CMK (cell line): ENCODE measurements around the gene FCHO2.

Source experiments
- DNase-seq: peaks from one replicate; pipeline ENCODE4 v3.0.0-alpha.2; 2010; ENCODE audit warnings: low read depth

FCHO2 gene

DNA sequence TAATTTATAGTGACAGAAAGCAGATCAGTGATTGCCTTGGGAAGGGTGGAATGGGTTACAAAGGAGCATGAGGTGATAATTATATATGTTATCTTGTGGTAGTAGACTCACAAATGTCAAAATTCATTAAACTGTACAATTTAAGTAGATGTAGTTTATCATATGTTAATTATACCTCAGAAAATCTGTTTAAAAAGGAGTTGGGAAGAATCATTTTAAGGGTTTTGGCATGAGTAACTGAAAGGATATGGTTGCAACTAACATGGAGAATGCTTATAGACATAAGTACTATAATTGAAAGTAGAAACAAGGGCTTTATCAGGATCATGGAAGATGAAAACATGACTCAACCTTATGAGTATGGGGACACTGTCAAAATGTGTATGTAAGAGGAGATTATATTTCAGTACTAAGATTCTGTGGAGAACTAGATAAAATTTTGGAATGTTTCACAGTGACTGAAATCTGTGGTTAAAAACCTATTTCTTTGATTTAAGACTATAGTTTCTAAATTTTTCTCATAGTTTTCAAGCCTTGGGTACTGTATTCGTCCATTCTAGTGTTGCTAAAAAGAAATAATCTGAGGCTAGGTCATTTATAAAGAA, 73.3 kb downstream of the FCHO2 start:
- DNase-seq: no peak

DNA sequence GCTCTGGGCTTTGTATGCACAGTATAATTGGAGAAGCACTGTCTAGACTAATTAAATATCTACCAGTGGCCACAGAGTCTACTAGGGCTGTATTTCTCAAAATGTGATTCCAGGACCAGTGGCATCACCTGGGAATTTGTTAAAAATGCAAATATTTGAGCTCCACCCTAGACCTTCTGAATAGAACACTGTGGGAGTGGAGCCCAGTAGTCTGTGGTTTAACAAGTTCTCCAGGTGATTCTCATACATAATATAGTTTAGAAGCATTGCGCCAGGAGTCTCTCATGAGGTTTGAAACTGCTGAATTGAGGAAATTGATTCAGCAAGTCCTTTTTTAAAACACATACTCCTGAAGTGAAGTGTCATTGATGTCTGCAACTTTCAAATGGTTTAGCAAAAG, 74.7 kb downstream of the FCHO2 start:
- DNase-seq: no peak

DNA sequence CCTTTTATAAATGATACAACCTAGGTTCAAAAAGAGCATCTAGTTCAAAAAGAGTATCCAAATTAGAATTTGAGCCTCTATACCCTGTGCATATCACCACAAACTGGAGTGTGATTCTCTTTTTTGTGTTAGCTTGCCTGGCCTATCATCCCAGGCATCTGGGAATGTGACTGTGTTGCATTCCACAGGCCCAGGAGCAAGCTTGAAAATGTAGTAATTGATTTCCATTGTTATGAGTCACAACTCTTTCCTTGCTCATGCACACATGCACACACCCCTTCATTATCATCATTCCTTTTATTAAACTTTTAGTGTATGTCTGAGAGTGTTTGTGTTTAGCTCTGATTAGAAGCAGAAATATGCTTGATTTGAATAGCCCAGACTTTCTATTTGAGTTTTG, 75.2 kb downstream of the FCHO2 start:
- no peak for DNase-seq

- no peak for DNase-seq
These were observed 76.0 kb downstream of the FCHO2 start for GRCh38 chr5:73031839-73032238.

GRCh38 chr5:73032635-73033034, 76.8 kb downstream of the FCHO2 start:
- DNase-seq: no peak

GRCh38 chr5:73037545-73037944, 81.7 kb downstream of the FCHO2 start:
- DNase-seq: no peak

DNA sequence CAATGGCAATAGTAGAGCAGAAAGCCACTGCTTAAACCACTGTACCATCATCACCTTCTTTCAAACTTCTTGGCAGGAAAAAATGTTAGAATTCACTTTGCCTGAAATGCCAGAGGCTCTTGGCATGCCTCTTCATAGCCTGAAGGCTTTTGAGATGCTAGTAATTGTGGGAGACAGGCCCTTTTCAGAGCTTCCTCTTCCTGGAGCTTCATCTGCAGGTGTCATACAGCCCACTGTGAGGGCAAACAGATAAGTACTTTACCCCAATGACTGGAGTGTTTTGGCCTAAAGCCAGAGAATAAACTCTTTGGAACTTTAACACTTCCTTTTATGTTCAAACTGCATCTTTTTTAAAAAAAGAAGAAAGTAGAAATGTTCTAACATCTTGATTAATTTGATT, 83.2 kb downstream of the FCHO2 start:
- no peak for DNase-seq

- no peak for DNase-seq
These were observed 87.2 kb downstream of the FCHO2 start for GRCh38 chr5:73042993-73043392.

- no peak for DNase-seq
These were observed 88.7 kb downstream of the FCHO2 start for GRCh38 chr5:73044546-73044945.

- DNase-seq: no peak
These were observed 89.8 kb downstream of the FCHO2 start for GRCh38 chr5:73045623-73046022.

DNA sequence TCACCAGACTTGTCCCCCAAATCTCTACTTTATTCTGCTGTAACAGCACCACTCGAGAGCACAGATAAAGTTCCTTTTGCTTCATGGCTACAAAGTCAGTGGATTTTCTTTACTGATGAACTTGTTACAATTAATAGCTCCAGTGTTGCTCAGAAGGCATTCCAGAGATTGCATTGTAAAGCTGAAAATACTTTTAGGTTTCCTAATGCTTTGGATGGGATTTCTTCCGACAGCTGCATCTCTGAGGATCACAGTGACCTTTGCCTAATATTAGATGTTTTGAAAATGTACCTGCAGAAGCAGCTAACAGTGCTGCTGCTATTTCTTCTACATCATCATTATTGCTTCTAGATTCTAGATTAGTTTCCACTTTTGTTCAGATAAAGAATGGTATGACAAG, 105.8 kb downstream of the FCHO2 start:
- DNase-seq: no peak

GRCh38 chr5:73066466-73066865, 110.6 kb downstream of the FCHO2 start:
- no peak for DNase-seq

GRCh38 chr5:73067213-73067612, 111.4 kb downstream of the FCHO2 start:
- no peak for DNase-seq

DNA sequence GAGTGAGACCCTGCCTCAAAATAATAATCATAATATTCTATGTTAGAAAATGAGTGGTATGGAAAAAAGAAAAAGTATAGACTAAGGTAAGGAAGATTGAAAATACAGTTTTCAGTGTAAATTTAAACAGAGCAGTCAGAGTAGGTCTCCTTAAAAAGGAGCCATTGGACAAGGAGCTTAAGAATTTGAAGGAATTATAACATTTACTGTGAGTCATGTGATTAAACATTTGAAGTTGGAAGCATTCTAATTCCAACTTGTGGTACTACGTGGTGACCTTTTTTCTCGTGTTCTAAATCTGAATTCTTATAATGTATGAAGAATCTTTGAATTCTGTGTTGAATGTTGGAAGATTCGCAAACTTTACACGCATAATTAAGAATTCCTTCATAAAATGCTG, 125.3 kb downstream of the FCHO2 start:
- no peak for DNase-seq

GRCh38 chr5:73088026-73088425, 132.2 kb downstream of the FCHO2 start:
- no peak for DNase-seq

DNA sequence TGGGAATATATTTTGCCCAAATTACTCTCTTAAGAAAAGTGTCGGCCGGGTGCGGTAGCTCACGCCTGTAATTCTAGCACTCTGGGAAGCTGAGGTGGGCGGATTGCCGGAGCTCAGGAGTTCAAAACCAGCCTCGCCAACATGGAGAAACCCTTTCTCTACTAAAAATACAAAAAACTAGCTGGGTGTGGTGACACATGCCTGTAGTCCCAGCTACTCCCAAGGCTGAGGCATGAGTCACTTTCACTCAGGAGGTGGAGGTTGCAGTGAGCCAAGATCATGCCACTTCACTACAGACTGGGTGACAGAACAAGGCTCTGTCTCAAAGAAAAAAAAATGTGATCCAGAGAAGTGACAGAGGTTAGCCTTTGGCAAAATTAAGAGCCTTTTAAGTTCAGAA, 138.1 kb downstream of the FCHO2 start:
- no peak for DNase-seq

DNA sequence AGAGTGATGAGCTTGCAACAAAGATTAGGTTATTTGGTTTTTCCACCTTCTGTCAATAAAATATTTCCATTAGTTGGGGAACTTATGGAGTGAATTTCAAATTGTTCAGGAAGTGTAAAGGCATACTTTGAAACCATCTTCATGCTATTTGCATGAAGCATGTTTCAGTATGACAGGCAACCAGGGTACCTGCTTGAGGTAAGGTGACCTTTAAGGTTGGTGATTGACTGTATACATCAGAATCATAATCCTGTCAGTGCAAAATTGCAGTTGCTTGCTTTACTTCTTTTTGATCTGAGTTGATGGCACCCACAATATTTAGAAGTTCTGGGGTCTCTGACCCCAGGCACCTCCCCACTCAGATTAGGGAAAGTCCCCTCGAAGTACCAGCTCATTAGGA, 138.6 kb downstream of the FCHO2 start:
- no peak for DNase-seq

GRCh38 chr5:73095564-73096238, 139.9 kb downstream of the FCHO2 start:
- DNase-seq: no peak

DNA sequence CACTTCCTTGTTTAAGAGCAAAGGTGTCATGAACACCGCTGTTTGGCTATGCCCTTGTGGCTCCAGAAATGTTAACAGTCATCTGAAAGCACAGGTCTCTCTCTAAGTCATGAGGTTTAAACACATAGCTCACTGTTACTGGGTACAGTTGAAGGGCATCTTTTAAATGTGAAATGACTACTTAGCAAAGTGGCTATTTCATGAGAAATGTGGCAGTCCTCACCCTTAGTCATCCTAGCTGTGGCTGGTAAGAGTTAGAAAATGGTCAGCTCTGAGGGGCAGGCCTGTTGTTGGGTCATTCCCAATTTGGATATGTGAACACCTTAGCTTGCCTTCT, 140.4 kb downstream of the FCHO2 start:
- DNase-seq: no peak

DNA sequence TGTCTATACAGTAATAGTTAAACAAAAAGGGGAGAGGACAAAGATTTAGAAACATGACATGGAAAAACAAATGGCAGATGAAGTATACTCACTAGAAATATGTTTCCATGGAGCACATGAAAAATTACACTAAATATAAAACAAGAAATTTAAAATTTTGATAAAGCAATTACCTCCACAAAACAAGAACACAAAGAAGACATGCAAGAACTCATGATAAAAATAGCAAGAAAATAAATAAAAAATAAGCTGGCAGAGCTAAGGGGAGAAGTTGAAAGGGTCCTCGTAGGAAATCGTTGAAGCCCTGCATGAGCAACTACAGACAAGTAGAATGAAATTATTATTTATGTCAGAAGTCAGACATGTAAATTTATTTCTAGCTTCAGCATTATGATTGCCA, 141.9 kb downstream of the FCHO2 start:
- no peak for DNase-seq

DNA sequence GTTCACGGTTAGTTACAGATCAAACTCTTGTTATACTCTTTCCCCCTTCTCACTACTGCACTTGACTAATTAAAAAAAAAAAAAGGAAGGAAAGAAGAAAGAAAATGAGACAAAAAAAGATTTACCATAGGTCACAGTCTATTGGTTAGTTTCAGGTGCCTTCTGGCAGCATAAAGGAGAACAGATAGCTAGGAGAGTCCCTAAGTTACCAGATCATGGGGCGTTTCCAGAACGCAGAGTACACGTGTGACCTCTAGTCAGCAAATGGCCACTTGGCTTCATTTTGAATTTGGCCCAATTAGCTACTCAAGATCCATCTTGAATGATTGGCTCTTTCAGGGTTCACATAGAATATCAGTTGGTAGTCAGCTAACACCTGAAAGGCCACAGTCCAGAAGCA, 144.3 kb downstream of the FCHO2 start:
- DNase-seq: no peak

- DNase-seq: no peak
These were observed 148.0 kb downstream of the FCHO2 start for GRCh38 chr5:73103870-73104299.

GRCh38 chr5:73104326-73104725, 148.5 kb downstream of the FCHO2 start:
- no peak for DNase-seq

DNA sequence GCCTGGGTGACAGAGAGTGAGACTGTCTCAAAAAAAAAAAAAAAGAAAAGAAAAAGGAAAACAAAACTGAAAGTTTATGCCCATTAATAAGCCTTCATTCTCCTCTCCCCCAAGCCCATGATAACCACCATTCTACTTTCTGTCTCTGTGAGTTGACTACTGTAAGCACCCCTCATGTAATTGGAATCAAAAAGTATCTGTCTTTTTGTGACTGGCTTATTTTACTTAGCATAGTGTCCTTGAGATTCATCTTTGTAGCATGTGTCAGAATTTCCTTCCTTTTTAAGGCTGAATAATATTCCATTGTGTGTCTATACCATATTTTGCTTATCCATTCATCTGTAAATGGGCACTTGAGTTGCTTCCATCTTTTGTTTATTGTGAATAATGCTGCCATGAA, 150.5 kb downstream of the FCHO2 start:
- DNase-seq: no peak
